Mucosa of descending colon (tissue), 3 donors: Measurements from ENCODE around the gene MANBA. TPM values are rescaled to one million over a fixed set of nuclear protein-coding genes. Genes with fewer than 3 reads are reported as not detected.

ENCODE experiments used
- ATAC-seq: fragments of 200-7000 bp; cut with Tn5 transposase; one replicate; pipeline ENCODE4 v1.9.1; 2020; ENCODE audit warnings: mild to moderate bottlenecking, moderate library complexity
- DNase-seq, 3 donors: peaks; one replicate each; pipeline ENCODE4 v3.0.0-alpha.2; 2020
- H3K36me3 ChIP-seq: fragments of 200-600 bp; one replicate; pipeline ENCODE4 v1.8.0; 2021; ENCODE audit warnings: low read depth, mild to moderate bottlenecking
- H3K4me1 ChIP-seq: fragments of 200-600 bp; one replicate; pipeline ENCODE4 v1.8.0; 2021; ENCODE audit warnings: low read depth, mild to moderate bottlenecking
- H3K4me3 ChIP-seq: fragments of 200-600 bp; one replicate; pipeline ENCODE4 v1.8.0; 2021; ENCODE audit warnings: mild to moderate bottlenecking
- H3K9me3 ChIP-seq: fragments of 200-600 bp; one replicate; pipeline ENCODE4 v1.8.0; 2021; ENCODE audit warnings: mild to moderate bottlenecking
- CTCF ChIP-seq: fragments of 200-600 bp; IDR thresholded peaks from one replicate; pipeline ENCODE4 v1.8.0; 2022; ENCODE audit warnings: antibody characterized with exemption, mild to moderate bottlenecking
- intact Hi-C, 2 donors: fragments of 100-400 bp; cut with DNase I in 1 of 2; cut with micrococcal nuclease in 1 of 2; formaldehyde crosslinking; loops; one replicate each; pipeline versions ENCODE4 v1.11.0 to v1.11.1; 2022; cut with DNase I, micrococcal nuclease
- total RNA-seq, 3 donors: library from RNA; stranded (reverse); fragmentation: NEBNext Ultra II Directional in 2 of 3; extraction: Animal tissue kit (Norgen Biotek cat#: 25700) in 2 of 3; gene quantifications; one replicate each; pipeline versions ENCODE4 v1.2.1 to v1.2.4, GENCODE V29; 2021 to 2023
- donor health status: DM: no; HTN: no; CAD: no; lungs with moderate emphysema.
- donor health status: DM: no; HTN: no; CAD: no.
- donor health status: DM: no; HTN: yes; CAD: no.

The MANBA gene
- total RNA-seq, 3 donors from 2014 or later: 15.5 to 25.0 (median 19.9) TPM

GRCh38 chr4:102610007-102610406, 150.8 kb downstream of the MANBA start:
- no peak for ATAC-seq
- Histone ChIP-seq H3K36me3 (peaks cover 9% of the 10 kb centered on the region), H3K4me1 (peaks cover 5% of the 10 kb centered on the region), H3K4me3 (no peak overlapping the region), H3K9me3 (no peaks in the 10 kb centered on the region)
- intact Hi-C loops: loop anchor here (10.0 kb wide), 1 partner anchor 165 kb away; no protein-coding TSS in a partner anchor
- no peak for DNase-seq
- no peak for TF ChIP-seq CTCF

- Histone ChIP-seq H3K36me3 (peaks cover 4% of the 10 kb centered on the region), H3K4me3 (no peak overlapping the region), H3K4me1 (peaks cover 5% of the 10 kb centered on the region), H3K9me3 (no peaks in the 10 kb centered on the region)
- DNase-seq (no peak), ATAC-seq (no peak)
- TF ChIP-seq CTCF: no peak
- intact Hi-C loops: no loop called here
Observed at GRCh38 chr4:102608190-102608589, 152.6 kb downstream of the MANBA start.

- no peak overlapping the region for H3K4me3 ChIP-seq
- TF ChIP-seq CTCF: no peak
- no peak for DNase-seq
- intact Hi-C loops: no loop called here
- H3K36me3 ChIP-seq: peaks cover 4% of the 10 kb centered on the region
- ATAC-seq: no peak
- no peaks in the 10 kb centered on the region for H3K9me3 ChIP-seq
- H3K4me1 ChIP-seq: peaks cover 2% of the 10 kb centered on the region
Observed at GRCh38 chr4:102606846-102607450, 153.8 kb downstream of the MANBA start.

- ATAC-seq: no peak
- Histone ChIP-seq H3K4me1 (no peaks in the 10 kb centered on the region), H3K36me3 (peaks cover 4% of the 10 kb centered on the region), H3K4me3 (no peak overlapping the region), H3K9me3 (no peaks in the 10 kb centered on the region)
- intact Hi-C loops: no loop called here
- TF ChIP-seq CTCF: no peak
- DNase-seq: no peak
Observed at GRCh38 chr4:102606261-102606660, 154.5 kb downstream of the MANBA start.

GRCh38 chr4:102604222-102604940, 156.4 kb downstream of the MANBA start:
- H3K9me3 ChIP-seq: no peaks in the 10 kb centered on the region
- intact Hi-C loops: no loop called here
- H3K36me3 ChIP-seq: peaks cover 4% of the 10 kb centered on the region
- H3K4me3 ChIP-seq: no peak overlapping the region
- DNase-seq (no peak), ATAC-seq (no peak)
- H3K4me1 ChIP-seq: no peaks in the 10 kb centered on the region
- no peak for TF ChIP-seq CTCF
